Activated CD4-positive, alpha-beta T cell treated with anti-CD3 and anti-CD28 coated beads for 48 hours (primary cell): ENCODE results near the gene SLC25A34.

Experiments
- DNase-seq: peaks from one replicate; pipeline ENCODE4 v3.0.0-alpha.2; 2020

The SLC25A34 gene

DNA sequence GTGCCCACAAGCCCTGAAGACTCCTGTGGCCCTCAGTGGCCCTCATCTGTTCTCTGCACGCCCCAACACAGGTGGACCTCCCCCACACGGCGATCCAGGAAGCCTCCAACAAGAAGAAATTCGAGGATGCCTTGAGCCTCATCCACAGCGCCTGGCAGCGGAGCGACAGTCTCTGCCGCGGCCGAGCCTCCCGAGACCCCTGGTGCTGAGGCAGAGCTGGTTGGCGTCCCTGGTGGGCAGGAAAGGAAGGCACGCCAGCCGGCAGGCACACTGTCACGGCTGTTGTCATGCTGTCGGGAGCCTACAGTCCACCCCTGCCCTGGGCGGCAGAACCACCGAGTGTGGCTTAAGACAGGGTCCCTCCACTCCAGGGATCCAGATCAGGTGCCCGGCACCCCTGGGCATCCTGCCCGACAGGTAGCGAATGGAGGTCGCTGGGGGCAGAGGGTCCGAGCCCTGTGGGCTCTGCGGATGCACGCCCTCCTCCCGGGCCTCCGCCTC lies 2.3 kb upstream of the SLC25A34 start:
- DNase-seq, result no peak

DNA sequence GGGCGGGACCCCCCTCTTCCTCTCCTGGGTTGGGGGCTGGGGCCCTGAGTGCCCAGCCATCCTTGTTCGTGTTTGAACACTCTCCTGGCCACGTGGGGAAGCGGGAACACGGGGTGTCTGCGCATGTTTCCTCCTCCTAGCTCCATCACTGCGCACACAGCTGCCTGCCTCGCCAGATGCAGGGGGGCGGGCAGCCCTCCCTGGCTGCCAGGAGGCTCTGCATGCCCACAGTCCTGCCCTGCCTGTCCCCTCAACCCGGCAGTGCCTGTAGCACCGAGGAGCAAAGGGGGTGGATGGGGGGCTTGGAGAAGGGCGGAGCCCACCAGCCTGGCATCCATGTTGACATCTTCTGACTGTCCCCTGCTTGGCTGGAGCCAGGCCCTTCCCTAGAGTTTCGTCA lies 1.8 kb upstream of the SLC25A34 start:
- no peak for DNase-seq

DNA sequence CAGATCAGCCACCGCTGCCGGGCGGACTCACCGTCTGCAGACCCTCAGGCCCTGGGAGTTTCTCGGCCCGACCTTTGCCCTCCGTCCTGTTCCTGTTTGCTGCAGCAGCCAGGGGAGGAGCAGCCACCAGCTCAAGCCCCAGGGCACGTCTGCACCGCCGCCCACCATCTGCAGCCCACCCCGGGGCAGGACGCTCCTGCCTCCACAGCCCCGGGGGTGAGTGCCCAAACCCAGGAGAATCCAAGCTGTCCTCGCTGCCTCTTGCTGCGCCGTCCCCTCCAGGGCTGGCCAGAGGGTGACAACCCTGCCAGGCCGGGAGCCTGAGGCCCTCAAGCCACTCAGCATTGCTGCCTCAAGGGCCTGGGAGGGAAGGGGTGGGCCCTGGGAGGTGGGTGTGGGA lies 1.2 kb upstream of the SLC25A34 start:
- DNase-seq, result no peak

DNA sequence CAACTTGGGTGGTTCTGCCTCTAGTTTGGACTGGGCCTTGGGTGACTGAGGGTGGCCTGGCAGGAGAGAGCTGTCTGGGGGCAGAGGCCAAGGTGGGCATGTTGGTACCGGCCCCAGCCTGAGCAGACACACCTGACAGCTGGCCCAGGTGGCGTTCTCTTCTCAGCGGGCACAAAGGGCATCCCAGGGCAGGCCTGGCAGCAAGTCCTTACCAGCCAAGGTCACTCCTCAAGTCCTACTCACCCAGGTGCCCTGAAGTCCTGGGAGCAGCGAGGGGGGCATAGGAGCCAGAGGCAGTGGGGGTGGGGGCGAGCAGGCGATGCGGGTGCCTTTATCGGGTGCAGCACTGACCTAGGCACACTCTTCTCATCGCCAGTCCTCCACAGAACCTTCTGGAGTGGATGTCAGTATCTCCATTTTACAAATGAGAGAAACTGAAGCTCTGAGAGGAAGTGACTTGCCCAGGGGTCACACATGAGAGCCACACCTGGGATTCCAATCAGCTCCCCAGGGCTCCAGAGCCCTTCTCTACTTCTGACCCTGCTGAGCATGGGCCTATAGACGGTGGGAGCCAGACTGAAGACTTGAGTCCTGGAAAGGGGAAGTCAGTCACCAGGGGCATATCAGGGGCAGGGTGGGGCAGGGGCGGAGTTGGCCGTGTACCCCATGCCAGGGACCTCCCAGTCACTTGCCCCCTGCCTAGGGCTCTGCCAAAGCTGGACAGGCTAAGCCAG lies 587 bp upstream of the SLC25A34 start:
- no peak for DNase-seq

DNA sequence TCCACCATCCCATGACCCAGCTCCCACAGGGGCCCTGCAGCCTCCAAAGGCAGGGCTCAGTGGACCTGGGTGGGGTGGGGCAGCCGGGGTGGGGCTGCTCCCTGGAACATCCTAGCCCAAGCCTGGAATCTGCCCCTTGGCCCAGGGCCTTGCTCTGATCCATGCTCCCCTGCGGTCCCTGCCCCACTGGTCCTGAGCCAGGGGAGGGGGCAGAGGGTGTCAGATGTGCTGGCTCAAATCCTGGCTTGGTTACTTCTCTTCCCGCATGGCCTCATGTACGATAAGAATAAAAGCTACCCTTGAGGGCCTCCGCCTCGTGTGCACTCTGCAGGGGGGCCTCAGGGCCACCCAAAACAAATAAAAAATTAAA lies 819 bp downstream of the SLC25A34 start:
- no peak for DNase-seq

DNA sequence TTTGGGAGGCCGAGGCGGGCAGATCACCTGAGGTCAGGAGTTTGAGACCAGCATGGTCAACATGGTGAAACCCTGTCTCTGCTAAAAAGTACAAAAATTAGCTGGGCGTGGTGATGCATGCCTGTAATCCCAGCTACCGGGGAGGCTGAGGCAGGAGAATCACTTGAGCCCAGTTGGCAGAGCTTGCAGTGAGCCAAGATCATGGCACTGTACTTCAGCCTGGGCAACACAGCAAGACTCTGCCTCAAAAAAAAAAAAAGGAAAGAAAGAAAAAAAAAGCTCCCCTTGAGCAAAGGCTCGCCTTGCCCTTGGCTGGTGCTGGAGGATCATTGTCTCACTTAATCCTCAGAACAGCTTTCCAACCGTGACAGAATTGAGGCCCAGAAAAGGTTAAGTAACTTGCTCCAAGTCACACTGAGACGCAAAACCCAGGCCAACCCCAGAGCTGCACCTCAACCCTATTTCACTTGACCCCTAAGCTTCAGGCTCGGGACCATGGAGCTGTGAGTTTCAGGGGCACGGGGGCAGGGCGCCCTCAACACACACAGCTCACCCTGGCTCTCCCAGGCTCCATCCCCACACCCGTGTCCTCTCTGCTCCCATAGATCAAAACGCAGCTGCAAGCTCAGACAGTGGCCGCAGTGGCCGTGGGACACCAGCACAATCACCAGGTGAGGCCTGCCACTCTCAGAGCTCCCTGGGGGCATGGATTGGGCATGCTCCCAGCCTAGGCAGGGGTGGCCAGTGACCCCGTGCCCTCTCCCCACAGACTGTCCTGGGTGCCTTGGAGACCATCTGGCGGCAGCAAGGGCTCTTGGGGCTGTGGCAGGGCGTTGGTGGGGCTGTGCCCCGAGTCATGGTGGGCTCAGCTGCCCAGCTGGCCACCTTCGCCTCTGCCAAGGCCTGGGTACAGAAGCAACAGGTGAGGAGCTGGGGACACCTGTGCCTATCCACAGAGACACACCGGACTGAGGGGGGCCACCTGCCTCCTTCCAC lies 1.6 kb downstream of the SLC25A34 start:
- DNase-seq, result no peak

DNA sequence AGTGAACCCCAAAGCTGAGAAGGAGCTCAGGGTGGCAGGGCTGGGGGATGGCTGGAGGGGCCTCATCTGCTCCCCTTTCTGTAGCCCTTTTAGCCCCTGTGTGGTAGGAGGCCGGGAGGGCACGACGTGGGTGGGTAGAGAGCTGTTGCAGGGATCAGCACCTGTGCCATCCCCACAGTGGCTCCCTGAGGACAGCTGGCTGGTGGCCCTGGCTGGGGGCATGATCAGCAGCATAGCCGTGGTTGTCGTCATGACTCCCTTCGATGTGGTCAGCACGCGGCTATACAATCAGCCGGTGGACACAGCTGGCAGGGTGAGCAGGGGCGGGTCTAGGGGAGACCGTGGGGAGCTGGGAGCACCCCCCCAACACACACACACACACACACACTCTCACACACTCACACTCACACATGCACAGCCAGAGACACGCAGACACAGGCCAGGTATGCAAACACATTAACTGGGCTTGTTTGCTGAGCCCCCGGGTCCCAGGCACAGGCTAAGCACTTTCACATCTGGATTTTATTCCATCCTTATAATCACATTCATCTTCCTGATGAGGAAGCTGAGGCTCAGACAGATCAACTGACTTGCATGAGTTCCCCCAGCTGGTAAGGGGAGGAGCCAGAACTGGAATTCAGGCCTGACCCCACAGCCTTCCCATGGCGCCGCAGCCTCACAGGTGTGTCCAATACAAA lies 2.5 kb downstream of the SLC25A34 start:
- DNase-seq, result no peak

DNA sequence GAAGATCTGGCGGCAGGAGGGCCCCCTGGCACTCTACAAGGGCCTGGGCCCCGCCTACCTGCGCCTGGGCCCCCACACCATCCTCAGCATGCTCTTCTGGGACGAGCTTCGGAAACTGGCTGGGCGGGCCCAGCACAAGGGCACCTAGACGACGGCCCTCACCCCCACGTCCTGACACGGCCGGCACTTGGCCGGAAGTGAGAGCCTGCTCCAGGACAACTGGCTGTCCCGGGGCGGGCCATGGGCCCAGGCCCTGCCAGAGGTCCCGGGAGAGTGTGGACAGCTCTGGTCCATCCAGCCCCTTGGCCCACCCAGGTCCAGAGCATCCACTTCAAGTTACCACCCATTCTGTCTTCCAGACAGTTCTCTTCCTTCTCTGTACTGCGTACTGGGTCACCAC lies 3.2 kb downstream of the SLC25A34 start:
- DNase-seq, result no peak

DNA sequence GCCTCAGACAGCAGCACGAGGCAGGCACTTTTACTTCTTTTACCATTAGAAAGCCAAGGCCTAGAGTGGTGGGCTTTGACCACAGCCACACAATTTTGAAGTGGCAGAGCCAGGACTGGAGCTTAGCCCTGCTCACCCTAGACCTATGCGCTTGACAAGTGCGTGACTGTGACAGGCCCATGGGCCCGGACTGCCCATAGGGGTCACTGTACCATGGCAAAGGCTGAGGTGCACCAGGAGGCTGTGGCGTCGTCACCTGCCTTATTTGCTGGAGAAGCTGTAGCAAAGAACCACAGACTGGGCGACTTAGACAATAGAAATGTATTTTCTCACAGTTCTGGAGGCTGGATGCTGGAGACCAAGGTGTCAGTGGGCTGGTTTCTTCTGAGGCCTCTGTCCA lies 3.7 kb downstream of the SLC25A34 start:
- no peak for DNase-seq

DNA sequence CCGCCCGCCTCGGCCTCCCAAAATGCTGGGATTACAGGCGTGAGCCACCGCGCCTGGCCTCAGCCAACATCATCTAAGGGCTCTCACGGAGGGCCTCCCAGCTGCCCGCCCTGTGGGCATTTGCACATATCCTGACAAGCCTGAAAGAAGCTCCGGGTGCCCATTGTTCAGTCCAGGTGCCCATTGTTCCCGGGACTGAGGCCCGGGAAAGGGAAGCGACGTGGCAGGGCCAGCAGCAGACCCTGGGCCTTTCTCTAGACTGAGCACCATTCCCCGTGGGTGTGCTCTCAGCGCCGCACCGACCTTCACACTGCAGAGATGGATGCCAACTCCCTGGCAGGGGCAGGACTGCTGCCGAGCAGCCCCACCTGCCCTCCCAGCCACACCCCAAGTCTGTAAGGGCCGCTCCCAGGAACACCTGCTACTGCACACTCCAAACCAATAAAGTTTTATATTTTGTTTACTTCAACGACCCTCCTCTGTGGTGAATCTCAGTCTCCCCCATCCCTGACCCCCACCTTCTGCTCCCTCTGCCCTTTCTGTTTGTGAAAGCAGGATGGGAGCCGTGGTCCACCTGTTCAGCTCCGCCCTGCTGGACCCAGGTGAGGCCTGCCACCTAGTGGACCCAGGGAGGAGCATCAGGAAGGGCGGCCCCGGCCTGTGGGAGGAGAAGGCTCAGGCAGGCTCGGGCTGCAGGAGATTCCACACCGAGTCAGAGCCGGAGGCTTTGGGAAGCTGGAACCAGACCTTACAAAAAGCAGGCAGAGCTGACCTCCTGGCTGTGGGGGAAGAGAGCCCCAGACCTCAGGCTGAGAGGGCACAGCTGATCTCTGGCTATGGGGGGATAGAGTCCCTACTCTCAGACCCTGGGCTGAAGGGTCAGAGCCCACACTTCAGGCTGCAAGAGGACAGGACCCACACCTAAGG lies 5.1 kb downstream of the SLC25A34 start:
- peak; percentile 82 for DNase-seq

DNA sequence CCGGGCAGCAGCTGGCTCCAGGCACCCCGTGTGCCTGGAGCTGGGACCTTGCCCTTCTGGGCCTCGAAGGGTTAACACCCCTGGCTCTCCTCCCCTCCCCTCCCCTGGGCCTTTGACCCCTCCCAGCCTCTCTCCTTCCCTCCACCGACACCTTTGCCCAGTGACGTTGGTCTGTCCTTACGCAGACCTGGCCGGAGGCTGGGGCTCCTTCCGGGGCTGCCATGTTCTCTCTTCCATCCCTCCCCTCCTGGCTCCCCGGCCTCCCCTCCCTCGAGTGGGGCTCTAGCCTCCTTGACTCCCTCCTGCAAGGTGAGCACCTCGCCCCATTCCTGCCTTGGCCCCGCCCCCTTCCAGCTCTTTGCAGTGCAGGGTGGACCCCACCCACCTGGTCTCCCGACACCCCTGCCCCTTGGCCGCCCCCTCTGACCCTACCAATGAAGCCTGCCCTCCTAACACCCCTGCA lies 6.3 kb downstream of the SLC25A34 start, which contains the start of gene TMEM82:
Gene TMEM82 (plus strand): TSS at position 161 of the 463 bp plus-strand sequence. CDS start 61 bp downstream, at position 222.
- DNase-seq, result no peak

DNA sequence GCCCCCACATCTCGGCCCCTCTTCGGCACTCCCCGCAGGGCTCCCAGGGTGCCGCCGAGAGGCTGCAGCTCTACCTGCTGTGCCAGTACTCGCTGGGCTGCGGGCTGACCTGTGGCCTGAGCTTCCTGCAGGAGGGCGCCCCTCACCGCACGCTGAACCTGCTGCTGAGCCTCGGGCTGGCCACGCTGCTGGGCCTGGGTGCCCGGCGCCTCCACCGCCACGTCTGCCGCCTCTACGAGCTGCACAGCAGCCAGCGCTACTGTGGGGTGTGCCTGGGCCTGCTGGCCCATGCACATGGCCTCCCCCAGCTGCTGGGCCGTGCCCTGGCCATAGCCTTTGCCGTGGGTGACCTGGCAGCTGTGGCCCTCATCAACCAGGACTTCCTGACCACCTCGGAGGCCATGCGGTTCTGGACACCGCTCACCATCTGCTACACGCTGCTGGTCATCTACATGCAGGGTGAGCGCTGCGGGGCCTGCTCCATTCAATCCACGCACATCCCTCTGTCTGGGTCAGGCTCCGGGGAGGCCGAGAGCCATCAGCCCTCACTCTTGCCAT lies 8.1 kb downstream of the SLC25A34 start:
- no peak for DNase-seq

DNA sequence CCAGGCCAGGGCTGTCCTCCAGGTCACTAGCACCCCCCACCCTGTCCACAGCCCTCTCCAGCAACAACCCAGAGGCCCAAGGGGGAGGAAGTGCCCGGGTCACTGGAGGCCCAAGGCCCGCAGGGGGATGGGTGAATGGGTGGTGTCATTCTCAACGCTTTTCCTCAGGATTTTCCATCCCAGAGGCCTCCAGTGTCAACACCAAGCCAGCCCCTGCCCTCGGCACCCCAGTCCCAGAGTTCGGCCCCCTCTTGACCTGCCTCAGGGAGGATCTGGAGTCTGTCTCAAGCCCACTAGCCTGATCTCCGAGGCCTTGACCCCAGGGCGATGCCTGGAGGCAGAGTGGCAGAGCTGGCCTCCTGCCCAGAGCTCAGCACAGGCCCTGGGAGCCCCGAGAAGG lies 11.3 kb downstream of the SLC25A34 start:
- DNase-seq, result no peak

DNA sequence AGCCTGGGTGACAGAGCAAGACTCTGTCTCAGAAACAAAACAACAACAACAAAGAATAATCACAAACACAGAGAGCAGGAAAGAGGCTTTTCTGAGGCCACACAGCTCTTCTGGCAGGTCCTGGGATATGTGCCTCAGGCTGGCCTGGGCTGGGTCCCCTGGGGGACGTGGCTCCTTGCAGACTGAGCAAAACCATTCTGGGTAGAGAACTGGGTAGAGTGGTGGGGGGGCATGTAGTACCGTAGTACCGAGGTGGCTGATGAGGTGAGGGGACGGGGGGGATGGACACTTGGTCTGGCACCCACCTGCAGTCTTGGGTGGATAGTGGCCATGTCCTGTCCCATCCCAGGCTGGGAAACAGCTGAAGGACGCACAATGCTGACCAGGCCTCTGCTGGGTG lies 12.2 kb downstream of the SLC25A34 start:
- DNase-seq, result no peak

DNA sequence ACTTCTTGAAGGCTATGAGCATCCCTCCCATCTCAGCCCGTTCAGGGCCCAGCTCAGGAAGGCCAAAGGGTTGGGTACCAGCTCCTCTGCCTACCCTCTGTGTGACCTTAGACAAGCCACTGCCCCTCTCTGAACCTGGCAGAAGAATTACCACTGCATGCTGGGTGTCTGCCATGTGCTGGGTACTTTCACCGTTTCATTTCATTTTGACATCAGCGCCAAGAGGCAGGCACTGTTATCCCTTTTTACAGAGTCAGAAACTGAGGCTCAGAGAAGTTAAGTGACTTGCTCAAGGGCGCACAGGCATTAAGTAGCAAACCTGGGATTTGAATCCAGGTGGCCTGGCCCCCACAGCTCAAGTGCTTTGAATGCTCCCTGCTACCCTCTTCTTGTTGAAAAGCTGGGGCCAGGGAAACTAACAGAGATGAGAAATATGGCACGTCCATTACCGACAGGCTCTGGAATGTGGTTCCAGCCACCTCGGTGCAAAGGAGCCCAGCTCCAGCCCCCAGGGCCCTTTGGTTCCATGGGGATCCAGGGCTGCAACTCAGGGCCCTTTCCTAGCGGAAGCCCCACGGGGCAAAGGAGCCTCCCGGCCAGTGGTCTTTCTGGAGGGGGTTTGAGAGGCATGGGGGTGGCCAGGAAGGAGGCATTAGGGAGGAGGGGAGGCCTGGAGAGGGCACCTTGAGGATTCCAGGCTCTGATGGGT lies 12.8 kb downstream of the SLC25A34 start:
- DNase-seq, result no peak

DNA sequence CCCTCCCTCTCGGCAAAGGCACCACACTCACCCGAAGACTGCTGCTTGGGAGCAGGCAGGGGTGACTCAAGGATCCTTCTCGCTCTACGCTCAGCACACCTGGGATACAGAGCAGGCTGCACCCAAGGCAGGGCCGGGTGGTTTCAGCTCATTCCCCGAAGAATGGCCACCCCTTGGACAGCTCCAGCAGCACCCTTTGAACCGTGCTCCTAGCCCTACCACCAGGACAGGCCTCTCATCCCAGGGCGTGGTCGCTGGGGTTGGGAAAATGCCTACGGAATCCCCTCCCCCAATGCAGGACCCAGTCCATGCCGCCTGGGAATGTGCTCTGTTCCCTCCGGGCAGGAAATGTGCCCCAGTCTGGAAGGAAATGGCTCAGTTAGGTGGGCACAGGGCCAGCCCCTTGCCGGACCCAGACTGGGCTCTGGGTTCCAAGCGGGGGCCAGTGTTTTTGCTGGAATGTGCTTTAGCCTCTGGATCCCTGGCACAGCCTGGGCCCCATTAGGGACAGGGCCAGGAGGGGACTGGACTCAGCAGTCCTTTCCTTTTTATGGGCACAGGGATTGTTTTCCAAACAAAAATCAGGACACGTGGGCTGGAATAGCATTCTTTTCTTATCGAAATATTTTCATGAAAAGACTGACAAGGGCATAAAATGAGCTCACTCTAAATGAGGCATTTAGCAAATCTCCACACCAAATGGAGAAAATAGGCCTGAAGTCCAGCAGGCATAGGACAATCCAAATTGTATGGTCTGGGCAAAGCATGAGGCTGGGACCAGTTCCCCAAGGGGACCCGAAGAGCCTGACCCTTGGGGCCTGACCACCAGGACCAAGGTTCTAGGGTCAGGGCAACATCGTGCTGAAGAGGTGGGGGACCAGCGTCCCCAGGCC lies 13.6 kb downstream of the SLC25A34 start:
- DNase-seq, result no peak

DNA sequence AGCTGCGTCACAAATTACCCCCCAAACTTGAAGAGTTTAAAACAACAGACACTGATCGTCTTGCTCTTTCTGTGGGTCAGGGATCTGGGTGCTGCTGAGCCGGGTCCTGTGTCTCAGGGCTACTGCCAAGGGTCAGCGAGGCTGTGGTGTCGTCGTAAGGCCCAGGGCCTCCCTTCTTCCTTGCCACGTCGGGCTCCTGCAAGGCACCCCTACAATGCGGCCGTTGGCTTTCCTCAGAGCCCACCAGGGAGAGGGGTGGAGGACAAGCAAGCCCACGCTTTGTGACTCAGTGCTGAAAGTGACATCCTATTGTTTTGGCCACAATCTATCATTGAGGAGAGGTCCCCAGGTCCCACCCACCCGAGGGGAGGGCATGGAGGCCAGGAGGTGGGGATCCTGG lies 14.9 kb downstream of the SLC25A34 start:
- DNase-seq, result no peak

DNA sequence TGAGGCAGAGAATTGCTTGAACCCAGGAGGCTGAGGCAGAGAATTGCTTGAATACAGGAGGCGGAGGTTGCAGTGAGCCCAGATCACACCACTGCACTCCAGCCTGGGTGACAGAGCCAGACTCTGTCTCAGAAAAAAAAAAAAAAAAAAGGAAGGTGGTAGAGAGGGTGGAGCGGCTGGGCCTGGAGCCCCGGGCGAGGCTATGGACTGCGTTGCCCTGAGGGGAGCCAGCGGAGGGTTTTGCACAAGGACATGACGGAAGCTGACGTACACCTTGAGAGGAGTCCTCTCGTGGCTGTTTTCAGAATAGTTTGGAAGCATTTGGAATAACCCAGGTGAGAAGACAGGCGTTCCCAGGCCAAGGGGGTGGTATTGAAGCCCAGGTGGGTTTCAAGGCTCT lies 15.7 kb downstream of the SLC25A34 start:
- DNase-seq, result no peak

DNA sequence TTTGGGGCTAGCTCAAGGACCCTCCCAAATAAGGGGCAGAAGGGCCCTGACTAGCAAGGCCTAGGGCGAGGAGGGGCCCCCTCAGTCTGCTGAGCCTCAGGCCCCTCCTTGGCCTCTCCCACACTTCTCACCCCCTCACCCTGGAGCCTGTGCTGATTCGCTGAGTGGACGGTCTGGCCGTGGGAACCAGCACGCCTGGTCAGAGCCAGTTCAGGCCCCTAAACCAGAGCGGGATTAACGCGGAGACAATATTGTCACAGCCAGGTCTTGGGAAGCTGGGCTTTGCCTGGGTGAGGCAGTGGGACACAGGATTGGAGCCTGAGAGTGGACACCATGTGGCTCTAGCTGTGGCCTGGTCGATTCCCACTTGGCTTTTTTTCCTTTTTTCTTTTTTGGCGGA lies 17.7 kb downstream of the SLC25A34 start:
- DNase-seq, result no peak
